Measurements from ENCODE around the gene TIPARP.

The TIPARP gene

DNA sequence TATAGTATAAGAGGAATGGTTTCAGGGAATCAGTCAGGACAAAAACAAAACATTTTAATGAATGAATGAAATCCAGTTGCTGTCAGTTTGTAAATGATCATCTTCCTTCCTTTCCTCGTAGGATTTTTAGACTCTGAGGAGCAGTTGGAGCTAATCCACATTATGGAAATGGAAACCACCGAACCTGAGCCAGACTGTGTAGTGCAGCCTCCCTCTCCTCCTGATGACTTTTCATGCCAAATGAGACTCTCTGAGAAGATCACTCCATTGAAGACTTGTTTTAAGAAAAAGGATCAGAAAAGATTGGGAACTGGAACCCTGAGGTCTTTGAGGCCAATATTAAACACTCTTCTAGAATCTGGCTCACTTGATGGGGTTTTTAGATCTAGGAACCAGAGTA is 3.1 kb downstream of the TIPARP start:
- DNase-seq, result no peak

DNA sequence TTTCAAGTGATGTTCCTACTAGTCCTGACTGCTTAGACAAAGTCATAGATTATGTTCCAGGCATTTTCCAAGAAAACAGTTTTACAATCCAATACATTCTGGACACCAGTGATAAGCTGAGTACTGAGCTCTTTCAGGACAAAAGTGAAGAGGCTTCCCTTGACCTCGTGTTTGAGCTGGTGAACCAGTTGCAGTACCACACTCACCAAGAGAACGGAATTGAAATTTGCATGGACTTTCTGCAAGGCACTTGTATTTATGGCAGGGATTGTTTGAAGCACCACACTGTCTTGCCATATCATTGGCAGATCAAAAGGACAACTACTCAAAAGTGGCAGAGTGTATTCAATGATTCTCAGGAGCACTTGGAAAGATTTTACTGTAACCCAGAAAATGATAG is 3.8 kb downstream of the TIPARP start:
- no peak for DNase-seq

DNA sequence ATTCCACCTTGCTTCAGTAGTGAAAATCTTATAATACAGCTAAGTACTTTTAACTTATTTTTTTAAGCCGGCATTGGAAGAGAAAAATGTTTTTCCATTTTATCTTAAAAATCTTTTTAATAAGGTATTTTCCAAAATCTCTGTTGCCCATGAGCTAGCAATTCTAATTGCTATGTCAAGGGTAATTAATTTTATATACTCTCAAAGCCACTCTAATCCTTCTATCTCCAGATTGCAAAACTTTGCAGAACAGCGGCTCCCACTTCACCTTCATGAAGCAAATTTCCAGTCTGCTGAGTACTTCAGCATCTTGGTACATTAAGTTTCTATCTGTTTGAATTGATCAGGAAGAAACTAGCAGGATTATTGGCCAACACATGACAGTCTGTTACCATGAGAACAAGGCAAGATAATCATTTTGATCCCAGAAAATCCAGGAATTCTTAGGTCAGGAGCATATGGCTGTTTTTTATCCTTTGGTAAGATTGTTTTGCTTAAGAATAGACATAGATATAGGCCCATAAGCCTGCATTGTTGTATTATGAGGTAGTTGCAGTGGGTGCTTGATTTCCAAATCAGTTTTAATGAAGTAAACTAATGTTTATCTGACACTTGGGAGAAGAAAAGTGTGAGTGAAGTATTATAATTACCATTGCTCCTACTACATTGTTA is 6.0 kb downstream of the TIPARP start:
- DNase-seq, result no peak

DNA sequence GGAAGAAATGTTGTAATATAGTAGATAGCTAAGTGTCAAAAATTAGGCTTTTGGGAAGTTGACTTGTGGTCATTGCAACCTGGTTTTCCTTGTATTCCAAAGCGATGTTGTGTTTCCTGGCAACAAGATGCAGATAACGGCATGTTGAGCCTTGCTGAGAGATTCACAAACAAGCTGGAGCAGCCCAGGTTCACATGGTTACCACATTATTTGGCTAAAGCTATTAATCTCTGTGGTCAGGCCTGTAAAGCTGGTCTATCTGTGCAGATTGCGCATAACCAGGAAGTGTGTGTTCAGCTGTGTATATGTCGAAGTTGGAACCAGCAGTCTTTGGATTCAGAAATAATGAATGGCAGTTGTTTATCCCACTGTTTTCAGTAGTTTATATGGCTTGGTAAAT is 6.6 kb downstream of the TIPARP start:
- peak; percentile 54 for DNase-seq

DNA sequence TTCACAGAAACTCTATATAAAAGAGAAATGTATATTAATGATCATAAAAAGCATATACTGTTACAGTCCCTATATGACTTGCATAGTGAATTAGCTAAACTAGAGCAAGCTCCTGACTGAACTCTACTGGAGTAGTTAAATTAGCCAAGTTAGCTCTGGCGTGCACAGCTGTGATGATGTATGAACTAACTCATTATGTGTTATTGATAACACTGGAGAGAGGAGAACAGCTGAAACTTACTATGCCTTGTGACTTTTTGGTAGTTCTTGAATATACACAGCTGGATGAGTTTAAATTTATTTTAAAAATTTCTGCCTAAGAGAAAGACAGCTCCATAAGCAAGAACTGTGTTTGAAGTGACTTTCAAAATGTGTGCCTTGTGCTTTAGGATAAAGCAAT is 8.1 kb downstream of the TIPARP start:
- DNase-seq, result no peak

DNA sequence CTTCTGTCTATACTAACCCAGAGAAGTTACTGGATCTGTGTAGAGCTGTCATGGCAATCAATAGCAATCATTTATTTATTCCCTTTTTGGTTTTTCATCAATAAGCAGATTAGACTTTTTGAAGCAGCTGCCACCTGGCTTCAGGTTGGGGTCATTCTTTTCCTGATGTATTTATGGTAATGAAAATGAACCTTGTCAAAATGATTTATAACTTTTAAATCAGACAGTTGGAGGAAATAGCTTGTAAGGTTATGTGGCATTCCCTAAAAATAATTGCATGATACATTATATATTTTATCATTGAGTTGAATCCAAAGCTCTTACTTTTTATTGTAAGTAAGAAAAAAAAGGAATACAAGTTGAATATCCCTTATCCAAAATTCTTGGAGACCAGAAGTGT is 8.6 kb downstream of the TIPARP start:
- no peak for DNase-seq

DNA sequence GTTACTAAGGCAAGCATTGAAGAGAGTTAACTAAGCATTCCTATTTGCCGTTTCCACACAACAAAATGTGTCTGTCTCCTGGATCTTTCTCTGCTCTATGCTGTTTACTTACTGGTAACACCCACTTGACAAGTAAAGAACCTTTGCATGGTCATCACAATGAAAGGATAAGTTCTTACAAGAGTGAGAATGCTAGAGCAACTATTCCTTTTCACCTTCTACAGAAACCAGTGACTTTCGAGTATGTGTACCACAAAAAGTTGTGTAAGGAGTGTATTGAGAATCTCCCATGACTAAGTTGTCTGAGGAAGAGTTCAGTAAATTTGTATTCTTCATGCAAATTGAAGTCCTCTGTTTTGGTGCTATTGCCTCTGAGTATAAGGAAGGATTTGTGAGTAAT is 10.8 kb downstream of the TIPARP start:
- no peak for DNase-seq

DNA sequence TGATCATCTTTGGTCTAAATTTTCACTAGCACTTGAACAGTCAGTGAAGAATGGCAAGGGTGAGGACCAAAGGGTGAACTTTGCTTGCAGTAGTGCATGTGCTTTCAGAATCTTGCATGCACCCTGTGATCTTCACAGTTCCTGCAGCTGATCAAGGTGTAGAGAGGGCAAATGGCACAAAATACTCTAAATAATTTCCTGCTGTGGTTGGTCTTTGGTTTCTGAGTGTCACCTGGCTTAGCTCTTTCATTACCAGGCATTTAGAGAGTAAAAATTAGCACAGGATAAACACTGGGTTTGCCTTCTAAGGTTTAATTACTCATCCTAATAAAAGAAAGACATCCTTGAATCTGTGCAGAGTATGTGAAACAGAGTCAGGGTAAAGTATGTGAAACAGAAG is 11.4 kb downstream of the TIPARP start:
- no peak for DNase-seq

DNA sequence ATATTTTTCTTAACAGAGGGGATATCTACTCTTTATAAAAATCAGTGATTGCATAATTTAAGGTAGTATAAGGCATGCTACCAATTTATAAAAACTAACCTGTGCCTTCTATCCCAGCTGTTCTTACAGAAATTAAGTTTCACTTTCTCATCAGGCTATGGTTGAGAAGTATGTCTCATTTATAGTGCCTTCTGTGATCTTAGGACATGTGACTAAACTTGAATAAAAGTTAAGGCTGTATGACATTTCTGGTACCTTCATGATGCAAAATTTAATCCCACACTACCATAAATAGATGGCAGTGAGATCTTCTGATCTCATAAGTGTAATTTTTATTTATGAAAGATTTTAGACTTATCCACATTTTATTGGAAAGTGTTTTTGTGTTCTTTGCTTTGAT is 12.6 kb downstream of the TIPARP start:
- DNase-seq, result no peak

DNA sequence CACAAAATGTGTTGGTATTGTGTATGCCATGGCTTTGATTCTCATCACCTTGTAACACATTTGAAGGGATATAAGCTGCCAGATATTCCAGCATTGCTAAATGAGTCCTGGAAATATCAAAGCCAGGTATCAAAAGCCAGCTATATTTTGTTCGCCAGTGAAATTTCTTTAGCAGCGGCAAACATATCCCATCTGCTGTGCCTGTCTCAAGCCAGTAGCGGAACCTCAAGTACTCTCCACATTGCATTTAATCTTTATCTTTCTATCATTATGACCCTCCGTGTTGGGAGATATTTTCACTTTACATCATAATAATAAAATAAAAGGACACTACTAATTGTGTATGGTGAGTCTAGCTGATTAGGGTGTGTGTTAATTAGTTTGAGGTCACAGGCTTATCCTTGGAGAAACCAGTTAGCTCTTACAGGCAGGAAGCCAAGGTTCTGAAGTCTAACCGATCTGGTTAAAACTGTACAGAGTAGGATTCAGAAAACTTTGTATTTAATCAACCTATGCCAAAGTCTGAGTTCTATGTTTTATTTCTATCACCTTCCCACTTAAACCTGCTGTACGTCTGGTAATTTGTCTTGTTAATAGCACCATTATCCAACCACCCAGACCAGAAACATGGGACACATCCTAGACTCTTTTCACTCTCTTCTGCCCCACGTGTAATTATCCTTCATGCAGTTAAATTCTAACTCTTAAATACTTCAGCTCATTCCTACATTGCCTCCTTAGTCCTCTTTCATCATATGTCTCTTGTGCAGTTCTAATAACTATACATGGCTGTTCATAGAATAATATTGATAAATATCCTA is 14.5 kb downstream of the TIPARP start:
- no peak for DNase-seq

DNA sequence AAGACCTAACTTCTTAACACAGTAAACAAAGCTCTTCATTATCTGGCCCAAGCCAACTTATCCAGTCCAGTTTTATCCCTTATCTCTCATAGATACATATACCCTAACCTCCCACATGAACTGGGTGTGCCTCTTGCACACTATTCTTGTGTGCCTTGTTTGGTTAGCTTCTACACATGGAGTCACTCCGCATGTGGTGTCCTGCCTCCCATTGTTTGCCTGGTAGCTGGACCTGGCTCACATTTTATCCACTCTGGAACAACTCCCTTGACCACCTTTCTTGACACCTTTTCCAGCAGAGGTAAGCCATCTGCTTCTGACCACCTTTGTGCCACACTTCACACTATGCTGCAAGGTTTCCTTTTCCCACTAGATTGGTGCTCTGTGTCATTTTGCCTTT is 15.2 kb downstream of the TIPARP start:
- no peak for DNase-seq

DNA sequence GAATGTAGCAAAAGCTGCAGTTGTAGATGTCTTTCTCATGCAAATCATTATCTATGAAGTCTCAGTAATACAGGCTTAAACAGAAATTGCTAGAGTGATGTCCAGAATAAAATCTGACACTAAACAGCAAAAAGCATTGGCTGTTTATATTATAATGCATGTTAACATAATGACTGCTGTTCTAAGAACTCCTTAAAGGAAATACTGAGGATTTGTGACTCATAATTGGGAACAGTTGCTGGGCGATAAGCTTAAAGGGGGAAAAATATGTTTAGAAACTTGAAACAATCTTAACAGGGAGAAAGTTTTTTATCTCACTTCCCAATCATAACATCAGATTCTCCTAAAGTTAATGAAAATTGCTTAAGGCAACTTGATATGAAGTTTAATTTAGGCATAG is 17.5 kb downstream of the TIPARP start:
- DNase-seq, result peak; percentile 85

DNA sequence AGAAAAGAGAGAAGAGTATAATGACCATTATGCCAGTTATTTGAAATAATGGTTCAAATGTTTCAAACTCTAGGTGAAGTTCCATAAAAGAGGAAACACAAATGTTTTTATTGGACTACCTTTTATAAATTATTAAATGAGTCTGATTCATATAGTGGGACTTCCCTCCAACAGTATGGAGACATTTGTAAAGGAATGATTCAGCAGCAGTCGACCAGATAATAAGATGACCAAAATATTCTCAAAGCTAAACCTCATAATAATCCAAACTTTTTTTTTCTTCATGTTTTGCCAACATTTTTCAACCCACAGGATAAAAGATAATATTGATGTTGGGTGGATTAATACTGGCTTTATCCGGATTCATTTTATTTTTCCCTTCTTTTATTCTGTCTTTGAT is 18.8 kb downstream of the TIPARP start:
- DNase-seq, result peak; percentile 89

DNA sequence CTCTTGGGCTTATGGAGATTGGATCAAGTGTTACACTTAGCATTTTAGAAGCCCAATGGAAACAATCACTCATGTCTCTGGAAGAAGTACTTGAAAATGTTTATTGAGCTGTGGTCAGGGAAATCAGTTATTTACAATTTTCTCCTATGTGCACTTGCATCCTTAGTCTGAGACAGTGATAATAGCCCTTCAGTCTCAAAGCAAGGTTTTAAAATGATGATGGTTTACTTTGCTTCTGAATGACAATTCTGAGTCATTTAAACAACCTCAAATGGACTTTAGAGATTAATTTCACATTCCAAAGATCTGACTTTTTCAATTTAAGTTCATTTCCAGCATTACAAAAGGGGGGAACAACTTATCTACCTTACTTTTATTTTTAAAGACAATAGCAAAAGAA is 20.1 kb downstream of the TIPARP start:
- peak; percentile 52 for DNase-seq

DNA sequence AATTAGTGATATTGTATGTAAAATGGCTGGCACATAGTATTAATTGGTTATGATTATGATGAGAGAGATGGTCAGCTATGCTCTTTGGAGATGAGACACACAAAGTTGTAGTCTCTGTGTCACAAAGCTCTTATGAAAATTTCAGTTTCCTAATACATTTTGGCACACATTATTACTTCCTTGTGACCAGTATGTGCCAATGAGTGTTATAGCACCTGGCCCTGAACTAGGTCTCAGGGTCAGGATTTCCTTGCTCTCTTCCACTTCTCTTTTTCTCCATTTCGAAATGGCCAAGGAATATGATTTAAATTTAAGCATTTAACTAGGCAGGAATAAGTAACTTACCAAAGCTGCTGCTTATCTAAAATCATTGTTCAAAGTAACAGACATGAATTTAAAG is 28.0 kb downstream of the TIPARP start:
- DNase-seq, result no peak

DNA sequence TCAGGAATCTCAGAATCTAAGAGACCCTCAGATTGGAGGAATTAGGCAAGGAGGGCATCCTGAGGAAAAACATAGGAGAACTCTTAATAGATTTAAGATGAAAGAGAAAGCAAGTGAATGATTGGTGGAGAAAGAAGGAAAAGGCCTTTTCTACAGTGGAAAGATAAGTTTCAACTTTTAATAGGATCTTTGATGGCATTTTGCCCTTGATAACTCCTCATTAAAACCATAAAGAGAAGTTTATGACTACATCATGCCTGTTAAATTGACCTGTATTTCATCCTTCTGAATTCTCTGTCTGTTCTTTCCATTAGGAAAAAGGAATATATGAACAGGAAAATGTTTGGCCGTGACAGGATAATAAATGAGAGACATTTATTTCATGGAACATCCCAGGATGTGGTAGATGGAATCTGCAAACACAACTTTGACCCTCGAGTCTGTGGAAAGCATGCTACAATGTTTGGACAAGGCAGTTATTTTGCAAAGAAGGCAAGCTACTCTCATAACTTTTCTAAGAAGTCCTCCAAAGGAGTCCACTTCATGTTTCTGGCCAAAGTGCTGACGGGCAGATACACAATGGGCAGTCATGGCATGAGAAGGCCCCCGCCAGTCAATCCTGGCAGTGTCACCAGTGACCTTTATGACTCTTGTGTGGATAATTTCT is 30.1 kb downstream of the TIPARP start:
- no peak for DNase-seq

DNA sequence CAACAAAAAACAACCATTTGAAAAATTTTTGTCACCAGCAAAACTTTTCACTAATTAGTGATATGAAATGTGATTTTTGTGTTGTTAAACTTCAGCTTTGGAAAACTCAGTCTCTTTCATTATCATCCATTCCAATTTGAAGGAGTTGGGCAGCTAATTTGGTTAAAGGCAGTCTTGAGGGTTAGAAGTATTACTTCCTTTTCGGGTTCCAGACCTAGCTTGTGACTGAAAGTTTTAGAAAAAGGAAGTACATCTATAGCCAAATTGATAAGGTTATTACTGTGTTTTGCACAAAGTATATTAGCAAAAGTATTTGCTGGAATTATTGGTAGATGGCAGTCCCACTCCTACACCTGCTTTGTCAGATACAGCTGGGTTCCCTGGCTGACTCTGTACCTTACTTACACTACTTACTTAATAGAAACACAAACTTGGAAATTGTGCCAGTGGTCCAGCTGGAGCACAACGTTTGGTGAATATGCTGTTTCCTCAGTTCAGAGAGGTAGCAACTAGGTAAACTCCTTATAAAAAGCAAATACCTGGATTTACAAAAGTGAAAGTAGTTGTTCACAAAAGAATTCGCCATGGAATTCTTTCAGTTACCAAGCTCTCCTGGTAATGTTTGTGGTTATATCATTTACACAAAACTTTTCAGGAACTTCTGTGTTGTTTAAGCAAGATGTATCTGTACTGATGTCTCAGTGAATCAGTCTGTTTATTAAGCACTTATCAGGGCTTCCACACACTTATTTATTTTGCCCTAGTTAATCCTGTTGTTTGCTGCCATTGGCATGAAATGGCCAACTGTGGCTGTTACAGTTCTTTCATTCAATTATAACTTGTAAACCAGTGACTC is 31.6 kb downstream of the TIPARP start:
- no peak for DNase-seq

DNA sequence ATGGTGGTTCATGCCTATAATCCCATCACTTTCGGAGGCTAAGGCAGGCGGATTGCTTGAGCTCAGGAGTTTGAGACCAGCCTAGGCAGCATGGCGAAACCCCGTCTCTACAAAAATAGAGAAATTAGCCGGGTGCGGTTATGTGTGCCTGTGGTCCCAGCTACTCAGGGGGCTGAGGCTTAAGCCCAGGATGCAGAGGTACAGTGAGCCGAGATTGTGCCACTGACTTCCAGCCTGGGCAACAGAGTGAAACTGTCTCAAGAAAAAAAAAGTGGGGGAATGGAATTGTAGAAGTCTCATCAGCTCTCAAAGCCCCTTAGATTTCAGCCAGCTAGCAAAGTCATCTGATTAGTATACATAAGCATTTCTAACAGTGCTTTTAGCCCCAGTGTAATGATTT is 33.2 kb downstream of the TIPARP start:
- no peak for DNase-seq

DNA sequence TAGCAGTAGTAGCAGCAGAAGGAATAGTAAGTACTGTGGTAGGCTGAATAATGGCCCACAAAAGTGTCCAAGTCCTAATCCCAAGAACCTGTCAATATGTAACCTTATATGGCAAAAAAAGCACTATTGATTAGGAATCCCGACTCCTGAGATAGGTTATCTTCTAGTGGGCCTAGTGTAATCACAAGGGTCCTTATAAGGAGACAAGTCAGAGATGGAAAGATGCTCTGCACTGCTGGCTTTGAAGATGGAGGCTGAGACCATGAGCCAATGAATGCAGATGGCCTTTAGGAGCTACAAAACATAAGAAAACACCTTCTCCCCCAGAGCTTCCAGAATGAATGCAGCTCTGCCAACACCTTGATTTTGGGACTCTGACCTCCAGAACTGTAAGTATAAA is 36.0 kb downstream of the TIPARP start:
- DNase-seq, result no peak

DNA sequence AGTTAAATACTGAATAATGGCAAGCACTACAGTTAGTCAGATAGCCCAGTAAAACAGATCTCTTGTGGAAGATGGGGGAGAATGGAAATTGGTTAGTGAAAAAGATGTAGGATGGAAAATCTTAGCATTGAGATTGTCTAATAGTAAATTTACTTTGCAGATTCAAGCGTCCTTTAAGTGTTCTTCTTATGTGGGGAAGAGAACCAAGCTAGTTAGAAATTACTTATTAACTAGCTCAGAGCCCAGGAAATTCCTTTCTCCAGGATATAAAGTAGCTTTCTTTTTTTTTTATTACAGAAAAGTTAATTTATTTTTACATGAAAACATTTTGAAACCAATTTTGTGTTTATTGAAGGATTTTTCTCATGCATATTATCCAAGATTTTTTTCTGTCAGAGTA is 36.7 kb downstream of the TIPARP start:
- no peak for DNase-seq

DNA sequence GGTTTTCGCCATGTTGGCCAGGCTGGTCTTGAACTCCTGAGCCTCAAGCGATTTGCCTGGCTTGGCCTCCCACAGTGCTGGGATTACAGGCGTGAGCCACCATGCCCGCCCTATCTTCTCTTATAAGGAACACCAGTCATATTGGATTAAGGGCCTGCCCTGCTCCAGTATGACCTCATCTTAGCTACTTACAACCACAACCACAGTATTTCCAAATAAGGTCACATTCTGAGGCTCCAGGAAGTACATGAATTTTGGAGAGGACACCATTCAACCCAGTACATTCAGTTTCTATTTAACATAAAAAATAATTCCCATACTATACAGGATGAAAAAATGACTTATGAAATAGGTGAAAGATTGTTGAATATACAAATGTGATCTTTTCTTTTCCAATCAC is 37.6 kb downstream of the TIPARP start:
- peak; percentile 59 for DNase-seq

DNA sequence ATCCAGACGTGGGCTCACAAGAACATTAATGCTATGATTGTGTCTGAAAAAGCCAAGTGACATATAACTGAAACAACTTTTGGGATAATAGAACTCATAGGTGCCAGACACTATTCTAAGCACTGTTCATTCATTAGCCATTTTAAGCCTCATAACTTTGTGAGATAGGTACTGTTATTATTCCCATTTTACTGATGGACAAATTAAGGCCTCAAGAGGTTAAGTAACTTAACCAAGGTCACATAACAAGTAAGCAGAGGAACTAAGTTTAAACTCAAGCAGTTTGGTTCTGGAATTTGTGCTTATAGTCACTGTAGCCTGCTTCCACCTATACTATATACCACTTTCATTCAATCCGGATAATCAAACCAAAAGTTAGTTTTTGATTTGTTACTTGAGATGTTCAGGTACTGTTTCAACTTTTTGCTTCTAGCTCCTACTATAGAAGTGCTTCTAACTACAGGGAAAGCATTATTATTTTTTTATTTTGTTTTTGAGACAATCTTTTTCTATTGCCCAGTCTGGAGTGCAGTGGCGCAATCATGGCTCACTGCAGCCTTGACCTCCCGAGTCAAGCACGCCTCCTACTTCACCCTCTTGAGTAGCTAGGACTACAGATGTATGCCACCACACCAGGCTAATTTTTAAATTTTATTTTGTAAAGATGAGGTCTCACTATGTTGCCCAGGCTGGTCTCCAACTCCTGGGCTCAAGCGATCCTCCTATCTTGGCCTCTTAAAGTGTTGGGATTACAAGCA is 41.9 kb downstream of the TIPARP start:
- no peak for DNase-seq

Data from fibroblast of skin of back (primary cell).